Measurements from ENCODE around the gene MEF2D.

Gene MEF2D

GRCh38 chr1:156427957-156428356 lies 72.6 kb downstream of the MEF2D start:
- no peak for DNase-seq (ENCODE audit: low read depth)

DNA sequence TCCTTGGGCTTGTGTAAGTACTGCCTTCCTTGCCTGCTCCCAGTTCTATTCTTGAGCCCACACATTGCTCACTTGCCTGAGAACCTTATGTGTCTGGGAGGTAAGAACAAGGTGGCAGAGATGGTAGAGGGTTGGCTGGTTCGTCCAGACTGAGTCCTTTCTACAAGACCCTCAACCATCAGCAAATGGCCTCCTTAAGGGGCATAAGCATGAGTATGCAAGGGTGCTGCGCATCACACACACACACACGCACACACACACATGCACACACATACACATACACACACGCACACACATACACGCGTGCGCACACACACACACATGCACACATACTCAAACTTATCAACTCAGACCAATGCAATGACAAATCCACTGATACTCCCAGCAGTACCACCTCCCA lies 74.6 kb downstream of the MEF2D start:
- DNase-seq (ENCODE audit: low read depth): no peak

DNA sequence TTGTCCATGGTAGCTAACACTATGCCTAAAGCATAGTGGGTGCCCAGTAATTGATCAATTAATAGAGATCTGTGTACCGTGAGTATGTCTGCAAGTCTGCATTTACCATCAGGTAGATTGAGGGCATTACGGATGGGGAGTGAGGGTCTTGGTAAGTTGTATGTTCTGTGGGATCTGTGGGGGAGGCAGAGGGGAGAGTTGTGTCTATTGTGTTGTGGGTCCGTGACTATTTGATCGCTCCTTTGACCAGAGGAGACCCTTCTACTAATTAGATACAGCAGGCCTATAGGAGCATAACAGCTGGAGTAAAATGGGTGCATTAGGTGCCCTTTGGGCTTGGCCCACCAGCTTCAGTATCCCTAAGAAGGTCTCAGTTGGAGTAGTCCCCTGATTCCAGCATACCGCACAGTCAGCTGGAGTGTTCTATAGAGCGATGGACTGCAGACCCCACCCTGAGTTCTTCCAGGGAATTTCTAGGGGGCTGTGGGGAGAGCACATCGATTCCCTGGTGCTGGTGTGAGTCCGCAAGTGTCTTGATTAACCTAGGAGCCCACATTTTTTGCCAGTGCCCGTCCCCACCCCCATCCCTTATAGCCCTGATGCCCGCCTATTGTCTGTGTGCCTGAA lies 75.7 kb downstream of the MEF2D start:
- DNase-seq (ENCODE audit: low read depth): no peak

DNA sequence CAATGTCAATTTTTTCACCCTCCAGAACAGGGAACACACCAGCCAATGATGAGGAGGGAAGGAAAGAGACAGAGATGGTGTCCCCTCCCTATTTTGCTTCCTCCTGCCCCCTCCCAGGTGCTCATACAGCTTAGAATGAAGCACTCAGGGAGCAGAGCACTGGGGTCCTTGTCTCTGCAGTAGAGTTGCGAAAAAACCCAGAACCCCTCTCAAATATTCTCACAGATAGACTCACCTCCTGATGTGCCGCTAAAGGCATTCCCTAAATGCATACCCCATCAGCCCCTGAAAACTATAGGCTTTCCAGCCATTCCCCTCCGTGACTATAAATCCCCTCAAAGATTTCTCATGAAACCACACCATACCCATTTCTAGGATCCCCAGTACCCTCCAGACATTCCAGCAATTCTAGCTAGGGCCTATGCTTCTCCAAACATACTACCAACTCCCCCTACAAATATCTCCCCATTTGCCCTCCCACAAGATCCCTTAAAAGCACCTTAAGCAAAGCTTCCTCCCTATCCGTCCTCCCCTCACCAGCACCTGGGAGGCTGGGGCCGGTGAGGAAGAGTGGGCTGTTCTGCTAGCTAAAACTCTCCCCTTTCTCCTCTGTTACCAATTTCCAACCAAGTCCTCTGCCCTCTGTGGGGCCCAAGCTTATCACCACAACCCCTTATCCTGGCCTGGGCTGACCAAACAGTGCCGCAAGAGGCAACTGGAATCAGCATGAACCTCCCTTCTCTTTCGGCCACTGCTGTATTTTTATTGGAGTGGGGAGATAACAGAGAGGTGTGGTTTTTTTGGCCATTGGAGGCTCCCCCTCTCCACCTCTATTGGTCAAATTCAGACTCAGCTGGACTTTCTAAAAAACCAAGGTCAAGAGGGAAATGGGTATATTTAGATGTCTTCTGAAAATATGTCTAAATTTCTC lies 76.9 kb downstream of the MEF2D start:
- DNase-seq (ENCODE audit: low read depth): no peak

- no peak for DNase-seq (ENCODE audit: low read depth)
These were observed 77.9 kb downstream of the MEF2D start for GRCh38 chr1:156422602-156423091.

DNA sequence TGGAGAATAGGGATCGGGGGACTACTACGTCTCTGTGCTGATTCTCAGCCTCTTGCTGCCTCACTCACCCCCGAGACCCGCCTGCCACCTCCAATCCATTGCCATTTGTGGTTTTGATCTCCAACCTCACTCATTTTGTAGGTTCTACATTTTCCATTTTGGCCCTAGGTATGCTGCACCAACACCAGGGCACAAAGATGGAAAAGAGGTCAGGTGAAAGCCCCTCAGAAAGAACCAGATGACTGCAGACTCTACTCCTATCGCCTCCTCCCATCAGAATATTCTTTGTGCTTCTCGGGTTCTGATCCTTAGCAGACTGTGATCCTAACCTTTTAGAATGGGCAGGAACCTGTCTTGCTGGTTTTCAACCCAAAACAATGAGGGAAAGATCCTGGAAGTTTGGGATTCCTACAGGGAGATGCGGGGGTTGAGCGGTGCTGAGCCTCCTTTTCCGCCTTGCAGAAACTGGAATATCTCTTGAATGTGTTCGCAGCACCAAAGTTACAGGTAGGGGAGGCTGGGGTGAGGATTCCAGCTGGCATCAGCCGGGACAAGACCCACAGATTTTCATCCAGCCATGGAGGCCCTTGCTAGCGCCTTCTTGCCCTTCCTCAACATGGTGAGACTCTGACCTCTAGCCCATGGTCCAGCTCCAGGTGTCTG lies 78.5 kb downstream of the MEF2D start:
- no peak for DNase-seq (ENCODE audit: low read depth)

GRCh38 chr1:156421062-156421938 lies 79.3 kb downstream of the MEF2D start:
- peak; percentile 46 for DNase-seq (ENCODE audit: low read depth)

- peak; percentile 16 for DNase-seq (ENCODE audit: low read depth)
These were observed 80.1 kb downstream of the MEF2D start for GRCh38 chr1:156420205-156421061.

DNA sequence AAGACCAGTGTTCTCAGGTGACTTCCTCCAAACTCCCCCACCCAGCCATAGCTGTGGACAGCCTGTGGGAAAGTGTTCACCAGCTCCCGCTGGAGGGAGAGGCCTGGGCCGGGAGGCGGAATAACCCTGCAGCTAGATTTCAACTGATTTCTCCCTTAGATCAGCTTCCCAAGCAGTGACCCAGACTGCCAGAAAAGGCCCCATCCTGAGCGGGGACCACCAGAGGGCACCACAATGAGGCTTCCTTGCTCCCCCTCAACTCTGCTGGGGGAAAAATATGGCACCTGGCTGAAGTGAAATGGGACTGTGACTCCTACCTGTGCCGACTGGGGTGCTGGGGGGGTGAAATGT lies 80.7 kb downstream of the MEF2D start:
- peak; percentile 30 for DNase-seq (ENCODE audit: low read depth)

- DNase-seq (ENCODE audit: low read depth): no peak
These were observed 82.0 kb downstream of the MEF2D start for GRCh38 chr1:156418416-156419070.

DNA sequence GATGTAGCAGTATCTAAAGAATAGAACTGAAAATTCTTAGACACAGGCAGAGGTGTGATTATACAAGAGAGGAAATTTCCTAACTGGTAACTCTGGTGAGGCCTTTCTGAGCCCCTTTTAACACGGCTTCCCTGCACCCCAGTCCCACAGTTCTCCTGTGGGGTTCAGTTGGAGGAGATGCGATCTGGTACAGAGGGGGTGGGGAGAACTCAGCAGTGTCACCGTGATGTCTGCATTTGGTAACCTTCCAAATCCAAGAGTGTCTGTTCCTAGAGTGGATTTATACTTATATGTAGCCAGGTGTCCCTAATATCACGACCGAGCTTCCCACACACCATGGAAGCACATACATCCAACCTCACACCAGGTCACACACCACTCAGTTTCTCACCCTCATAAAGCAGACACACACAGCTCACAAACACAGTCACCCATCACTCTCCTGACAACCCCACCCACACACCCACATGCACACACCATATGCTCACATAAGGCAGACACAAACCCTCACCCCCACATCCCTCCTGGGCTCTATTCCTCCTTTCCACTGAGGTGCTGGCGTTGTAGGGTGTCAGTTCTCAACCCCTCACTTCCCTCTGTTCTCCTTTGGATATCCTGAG lies 83.1 kb downstream of the MEF2D start:
- DNase-seq (ENCODE audit: low read depth): no peak

DNA sequence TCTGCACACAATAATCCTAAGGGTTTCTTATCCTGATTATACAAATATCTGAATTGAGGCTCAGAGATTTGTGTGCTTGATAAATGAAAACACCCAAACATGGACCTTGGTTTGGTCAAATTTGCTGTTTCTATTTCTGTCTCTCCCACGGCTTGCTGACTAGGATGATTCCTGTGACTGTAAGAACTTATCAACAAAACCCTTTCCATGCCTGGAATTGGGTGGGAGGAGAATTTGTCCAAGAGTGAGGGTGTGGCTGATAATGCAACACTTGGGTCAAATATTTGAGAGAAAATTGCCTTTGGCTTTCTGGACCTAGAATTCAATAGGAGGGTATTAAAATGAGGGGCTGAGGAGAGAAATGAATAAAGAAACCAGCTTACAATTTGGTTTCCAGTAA lies 83.6 kb downstream of the MEF2D start:
- DNase-seq (ENCODE audit: low read depth): no peak

DNA sequence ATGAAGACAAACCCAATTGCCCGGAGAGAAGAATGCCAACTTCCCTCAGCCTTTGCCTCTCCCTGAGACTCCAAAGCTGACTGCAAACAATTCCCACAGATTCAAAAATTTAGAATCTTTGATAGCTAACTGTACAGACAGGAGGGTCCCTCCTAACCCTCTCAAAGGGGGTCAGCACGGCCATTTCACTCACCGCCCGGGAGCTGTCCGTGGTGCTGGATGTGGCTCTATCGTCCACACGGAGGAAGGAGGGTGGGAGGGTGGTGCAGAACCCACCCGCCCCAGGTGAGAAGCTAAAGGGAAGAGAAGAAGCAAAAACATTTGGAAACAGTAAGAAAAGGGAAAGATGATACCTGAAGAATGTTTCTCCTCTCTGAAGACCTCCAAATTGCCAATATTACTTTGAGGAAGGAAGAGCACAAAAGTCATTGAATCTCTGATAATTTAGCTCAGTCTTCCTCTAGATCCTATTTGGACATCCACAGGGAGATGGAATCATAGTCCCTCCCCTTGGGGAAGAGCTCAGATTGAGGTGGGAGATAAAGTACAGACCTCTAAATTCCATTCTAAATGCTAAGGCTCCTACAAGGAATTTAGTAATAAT lies 86.0 kb downstream of the MEF2D start:
- DNase-seq (ENCODE audit: low read depth): no peak

All from stimulated activated CD8-positive, alpha-beta memory T cell treated with anti-CD3 and anti-CD28 coated beads, Interleukin-12 subunit alpha, Interleukin-12 subunit beta, amount 100 ng/mL, for 4 hours (primary cell).